ENCODE measurements around the gene HES3. TPM values are rescaled to one million over a fixed set of nuclear protein-coding genes. Genes with fewer than 3 reads are reported as not detected.

Gene HES3
- polyA plus RNA-seq = not detected
- long read RNA-seq, donor 1 = 0 reads
- long read RNA-seq, donor 2 = 0 reads
- long read RNA-seq, donor 3 = 0 reads
- long read RNA-seq, donor 4 = 0 reads
- long read RNA-seq, donor 5 = 0 reads
- long read RNA-seq, donor 6 = 0 reads
- long read RNA-seq, donor 7 = 0 reads
- long read RNA-seq, donor 8 = 0 reads
- long read RNA-seq, donor 9 = 0 reads
- long read RNA-seq, donor 10 = 0 reads
- long read RNA-seq, donor 11 = 0 reads

GRCh38 chr1:6243993-6244392 is at the start of gene HES3:
TSS of gene HES3 (plus strand) at chr1:6244179. CDS start at chr1:6244366, 187 bp downstream.
- no peak within 1 kb of the TSS for H3K4me3 ChIP-seq (ENCODE audit: low read length)
- H3K36me3 ChIP-seq (ENCODE audit: control insufficient read depth, insufficient read depth, low read length) = no peaks in the 10 kb centered on the region
- H3K4me1 ChIP-seq (ENCODE audit: control insufficient read depth, insufficient read depth, low read length) = peaks cover 30% of the 10 kb centered on the region
- H3K27me3 ChIP-seq (ENCODE audit: control insufficient read depth, insufficient read depth, low read length) = peaks cover 75% of the 10 kb centered on the region
- no peak for DNase-seq
- no peak within 1 kb of the TSS for H3K27ac ChIP-seq (ENCODE audit: low read length)
- WGBS (ENCODE audit: insufficient coverage, low lambda C conversion rate) = no CpG with 5 or more reads among the region's 16 CpGs
- peaks cover 3% of the 10 kb centered on the region for H3K9me3 ChIP-seq (ENCODE audit: control insufficient read depth, low read depth, low read length)

- WGBS (ENCODE audit: insufficient coverage, low lambda C conversion rate) = 60% methylated on average over 2 of the region's 6 CpGs
- no peak for DNase-seq
- Histone ChIP-seq H3K9me3 (ENCODE audit: control insufficient read depth, low read depth, low read length) (no peaks in the 10 kb centered on the region), H3K4me3 (ENCODE audit: low read length) (peak overlapping the region; percentile 97), H3K4me1 (ENCODE audit: control insufficient read depth, insufficient read depth, low read length) (peaks cover 10% of the 10 kb centered on the region), H3K27me3 (ENCODE audit: control insufficient read depth, insufficient read depth, low read length) (no peaks in the 10 kb centered on the region), H3K36me3 (ENCODE audit: control insufficient read depth, insufficient read depth, low read length) (peaks cover 38% of the 10 kb centered on the region), H3K27ac (ENCODE audit: low read length) (no peak overlapping the region)
Observed at GRCh38 chr1:6197746-6198427, 46.1 kb upstream of the HES3 start.

- Histone ChIP-seq H3K4me3 (ENCODE audit: low read length) (peak overlapping the region; percentile 97), H3K36me3 (ENCODE audit: control insufficient read depth, insufficient read depth, low read length) (peaks cover 31% of the 10 kb centered on the region), H3K4me1 (ENCODE audit: control insufficient read depth, insufficient read depth, low read length) (peaks cover 10% of the 10 kb centered on the region), H3K27me3 (ENCODE audit: control insufficient read depth, insufficient read depth, low read length) (no peaks in the 10 kb centered on the region), H3K9me3 (ENCODE audit: control insufficient read depth, low read depth, low read length) (no peaks in the 10 kb centered on the region), H3K27ac (ENCODE audit: low read length) (peak overlapping the region; percentile 60)
- no peak for DNase-seq
- no CpG with 5 or more reads among the region's 31 CpGs for WGBS (ENCODE audit: insufficient coverage, low lambda C conversion rate)
Observed at GRCh38 chr1:6198646-6199297, 45.2 kb upstream of the HES3 start.

GRCh38 chr1:6199298-6200187 is 44.4 kb upstream of the HES3 start, which contains the start of gene RPL22:
TSS of gene RPL22 (minus strand) at chr1:6199595. CDS start at chr1:6199573, 22 bp downstream.
- WGBS (ENCODE audit: insufficient coverage, low lambda C conversion rate) = 0% methylated on average over 1 of the region's 53 CpGs
- Histone ChIP-seq H3K27me3 (ENCODE audit: control insufficient read depth, insufficient read depth, low read length) (no peaks in the 10 kb centered on the region), H3K4me1 (ENCODE audit: control insufficient read depth, insufficient read depth, low read length) (peaks cover 10% of the 10 kb centered on the region)

GRCh38 chr1:6200188-6200809 is 43.7 kb upstream of the HES3 start:
- H3K27me3 ChIP-seq (ENCODE audit: control insufficient read depth, insufficient read depth, low read length) = no peaks in the 10 kb centered on the region
- H3K9me3 ChIP-seq (ENCODE audit: control insufficient read depth, low read depth, low read length) = no peaks in the 10 kb centered on the region
- H3K4me3 ChIP-seq (ENCODE audit: low read length) = peak overlapping the region; percentile 97
- H3K27ac ChIP-seq (ENCODE audit: low read length) = peak overlapping the region; percentile 47
- peaks cover 18% of the 10 kb centered on the region for H3K36me3 ChIP-seq (ENCODE audit: control insufficient read depth, insufficient read depth, low read length)
- peaks cover 16% of the 10 kb centered on the region for H3K4me1 ChIP-seq (ENCODE audit: control insufficient read depth, insufficient read depth, low read length)
- no CpG with 5 or more reads among the region's 10 CpGs for WGBS (ENCODE audit: insufficient coverage, low lambda C conversion rate)
- no peak for DNase-seq

More at GRCh38 chr1:6199298-6200187, 44.4 kb upstream of the HES3 start, which contains the start of gene RPL22:
- DNase-seq = peak; percentile 99
- H3K4me3 ChIP-seq (ENCODE audit: low read length) = peak within 1 kb of the TSS; percentile 97
- no peaks in the 10 kb centered on the region for H3K9me3 ChIP-seq (ENCODE audit: control insufficient read depth, low read depth, low read length)
- peaks cover 23% of the 10 kb centered on the region for H3K36me3 ChIP-seq (ENCODE audit: control insufficient read depth, insufficient read depth, low read length)
- peak within 1 kb of the TSS; percentile 60 for H3K27ac ChIP-seq (ENCODE audit: low read length)

GRCh38 chr1:6202256-6202655 is 41.7 kb upstream of the HES3 start:
- Histone ChIP-seq H3K36me3 (ENCODE audit: control insufficient read depth, insufficient read depth, low read length) (peaks cover 2% of the 10 kb centered on the region), H3K27ac (ENCODE audit: low read length) (no peak overlapping the region), H3K4me1 (ENCODE audit: control insufficient read depth, insufficient read depth, low read length) (peaks cover 16% of the 10 kb centered on the region), H3K27me3 (ENCODE audit: control insufficient read depth, insufficient read depth, low read length) (peaks cover 6% of the 10 kb centered on the region), H3K9me3 (ENCODE audit: control insufficient read depth, low read depth, low read length) (peaks cover 3% of the 10 kb centered on the region), H3K4me3 (ENCODE audit: low read length) (no peak overlapping the region)
- no CpG with 5 or more reads among the region's 7 CpGs for WGBS (ENCODE audit: insufficient coverage, low lambda C conversion rate)
- DNase-seq = no peak

GRCh38 chr1:6205849-6206519 is 38.0 kb upstream of the HES3 start, which contains the start of gene RNF207:
TSS of gene RNF207 (plus strand) at chr1:6206119. CDS start at chr1:6206536, 417 bp downstream.
- Histone ChIP-seq H3K27ac (ENCODE audit: low read length) (peak within 1 kb of the TSS; percentile 77), H3K4me3 (ENCODE audit: low read length) (peak within 1 kb of the TSS; percentile 81), H3K9me3 (ENCODE audit: control insufficient read depth, low read depth, low read length) (peaks cover 3% of the 10 kb centered on the region), H3K36me3 (ENCODE audit: control insufficient read depth, insufficient read depth, low read length) (peaks cover 1% of the 10 kb centered on the region), H3K4me1 (ENCODE audit: control insufficient read depth, insufficient read depth, low read length) (peaks cover 16% of the 10 kb centered on the region), H3K27me3 (ENCODE audit: control insufficient read depth, insufficient read depth, low read length) (peaks cover 6% of the 10 kb centered on the region)
- peak; percentile 78 to 90 for DNase-seq
- WGBS (ENCODE audit: insufficient coverage, low lambda C conversion rate) = no CpG with 5 or more reads among the region's 66 CpGs

- peaks cover 6% of the 10 kb centered on the region for H3K36me3 ChIP-seq (ENCODE audit: control insufficient read depth, insufficient read depth, low read length)
- H3K27me3 ChIP-seq (ENCODE audit: control insufficient read depth, insufficient read depth, low read length) = peaks cover 6% of the 10 kb centered on the region
- H3K9me3 ChIP-seq (ENCODE audit: control insufficient read depth, low read depth, low read length) = peaks cover 3% of the 10 kb centered on the region
- H3K4me3 ChIP-seq (ENCODE audit: low read length) = peak overlapping the region; percentile 81
- H3K27ac ChIP-seq (ENCODE audit: low read length) = no peak overlapping the region
- H3K4me1 ChIP-seq (ENCODE audit: control insufficient read depth, insufficient read depth, low read length) = peaks cover 16% of the 10 kb centered on the region
- DNase-seq = no peak
- no CpG with 5 or more reads among the region's 25 CpGs for WGBS (ENCODE audit: insufficient coverage, low lambda C conversion rate)
Observed at GRCh38 chr1:6206520-6206855, 37.5 kb upstream of the HES3 start.

GRCh38 chr1:6207075-6207885 is 36.7 kb upstream of the HES3 start:
- no CpG with 5 or more reads among the region's 19 CpGs for WGBS (ENCODE audit: insufficient coverage, low lambda C conversion rate)
- Histone ChIP-seq H3K4me3 (ENCODE audit: low read length) (no peak overlapping the region), H3K4me1 (ENCODE audit: control insufficient read depth, insufficient read depth, low read length) (peaks cover 16% of the 10 kb centered on the region), H3K9me3 (ENCODE audit: control insufficient read depth, low read depth, low read length) (peaks cover 3% of the 10 kb centered on the region), H3K27ac (ENCODE audit: low read length) (no peak overlapping the region), H3K27me3 (ENCODE audit: control insufficient read depth, insufficient read depth, low read length) (peaks cover 6% of the 10 kb centered on the region), H3K36me3 (ENCODE audit: control insufficient read depth, insufficient read depth, low read length) (peaks cover 12% of the 10 kb centered on the region)
- DNase-seq = no peak
